K562 treated with DMSO at 1 percent for 12 hours (cell line): ENCODE measurements around the gene SLC31A1. TPM values are rescaled to one million over a fixed set of nuclear protein-coding genes. Genes with fewer than 3 reads are reported as not detected.

ENCODE experiments used
- total RNA-seq: library from RNA; unstranded; fragments of 300-600 nt; gene quantifications from 2 replicates; pipeline ENCODE4 v1.2.3, GENCODE V29; 2022; ENCODE audit not compliant: insufficient read depth

Gene SLC31A1
- total RNA-seq, result 18.8 and 55.7 TPM in 2 replicates

DNA sequence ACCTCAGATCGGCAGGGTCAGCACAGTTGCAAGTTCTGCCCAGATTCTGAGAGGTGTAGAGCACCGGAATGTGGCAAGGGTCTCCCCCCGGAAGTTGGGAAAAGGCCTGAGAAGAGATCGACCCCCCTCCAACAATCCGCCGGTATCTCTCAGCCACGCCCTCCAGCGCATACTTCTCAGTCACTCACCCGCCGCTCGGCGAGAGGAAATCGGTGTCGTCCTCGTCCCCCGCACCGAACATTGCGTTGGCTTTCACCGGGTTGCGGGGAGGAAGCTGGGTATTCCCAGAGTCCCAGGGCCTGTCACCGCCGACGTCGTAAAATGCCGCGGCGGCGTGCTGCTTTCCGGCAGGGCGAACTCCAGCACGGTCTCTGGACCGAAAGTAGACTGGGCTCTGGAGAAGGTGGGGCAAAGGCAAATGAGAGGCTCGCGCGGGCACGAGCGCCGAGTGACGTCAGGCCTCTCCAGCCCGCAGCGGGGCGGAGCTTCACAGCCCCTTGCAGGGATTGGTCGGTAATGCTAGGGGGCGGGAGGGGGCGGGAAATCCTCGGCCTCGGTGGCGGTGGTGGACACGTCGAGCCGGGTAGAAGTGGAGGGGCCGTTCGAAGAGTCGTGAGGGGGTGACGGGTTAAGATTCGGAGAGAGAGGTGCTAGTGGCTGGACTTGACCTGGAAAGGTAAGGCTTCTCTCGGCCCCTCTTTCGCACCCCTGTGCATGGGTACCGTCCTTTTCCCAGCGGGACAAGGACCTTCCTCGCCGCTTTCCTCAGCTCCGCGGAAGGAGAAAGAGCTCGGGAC is at the start of gene SLC31A1, which contains the start of gene FKBP15:
Gene SLC31A1 (plus strand): TSS at position 542 of the 797 bp plus-strand sequence. CDS start 34,605 bp downstream, outside the sequence.
Gene FKBP15 (minus strand): TSS at position 275 of the 797 bp plus-strand sequence. CDS start 34 bp downstream, at position 241.

DNA sequence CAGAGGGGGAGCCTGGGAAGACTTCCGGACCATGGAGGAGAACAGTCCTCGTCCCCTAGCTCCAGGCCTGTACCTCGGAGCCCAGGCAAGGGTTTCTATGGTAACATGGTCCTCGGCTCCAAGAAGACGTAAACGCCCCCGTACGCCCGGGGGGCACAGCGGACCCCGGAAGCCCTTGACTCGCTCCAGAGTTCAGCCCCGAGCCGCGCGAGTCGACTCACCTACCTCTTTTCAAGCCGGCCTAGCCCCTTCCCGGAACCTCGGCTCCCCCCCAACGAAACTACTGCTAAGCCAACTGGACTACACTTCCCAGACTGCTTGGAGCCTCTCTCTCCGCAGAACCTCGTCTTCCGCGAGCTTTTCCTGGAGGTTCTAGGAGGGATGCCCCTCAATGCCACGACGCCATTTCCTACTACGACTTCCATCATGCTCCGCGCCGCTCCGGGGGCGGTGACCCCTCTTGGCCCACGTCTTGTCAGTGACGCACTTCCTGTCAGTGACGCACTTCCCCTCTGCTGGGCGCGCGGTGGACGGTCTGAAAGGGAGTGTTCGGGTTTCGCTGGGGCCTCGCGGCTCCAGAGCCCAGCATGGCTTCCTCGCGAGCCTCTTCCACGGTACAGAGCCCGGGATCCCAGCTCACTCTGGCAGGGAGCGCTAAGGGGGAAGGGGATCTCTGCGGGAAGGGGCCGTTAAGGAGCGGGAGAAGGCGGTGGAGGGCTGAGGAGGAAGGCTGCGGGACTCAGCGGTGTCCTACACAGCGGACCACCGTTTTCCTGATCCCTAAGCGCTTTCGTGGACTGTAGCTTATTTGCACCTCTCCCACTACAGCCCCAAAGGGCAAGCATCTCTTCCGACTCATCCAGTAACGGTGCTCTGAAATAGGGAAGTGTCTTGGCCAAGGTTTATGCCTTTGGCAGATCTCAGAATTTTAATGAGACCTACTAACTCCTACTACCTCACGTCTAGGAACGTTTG is 54.1 kb downstream of the SLC31A1 start, which contains the start of the genes CDC26 and PRPF4:
Gene CDC26 (minus strand): TSS at position 416 of the 975 bp plus-strand sequence. CDS start 3,065 bp downstream, outside the sequence.
Gene PRPF4 (plus strand): TSS at position 502 of the 975 bp plus-strand sequence. CDS start 86 bp downstream, at position 588.

GRCh38 chr9:113302792-113303418 is 81.6 kb downstream of the SLC31A1 start, which contains the start of gene RNF183:
Gene RNF183, minus strand, starts transcription at chr9:113303376. Its CDS starts 5,192 bp downstream, at chr9:113298184.

Other genes with a start within 250 kb of the SLC31A1 start
- gene ZNF883, start 209.4 kb upstream of the SLC31A1 start, total RNA-seq, result 0.97 and 1.4 TPM in 2 replicates
- gene ZFP37, start 164.8 kb upstream of the SLC31A1 start, total RNA-seq, result 0.40 and 0.67 TPM in 2 replicates
- gene SLC31A2, start 70.5 kb upstream of the SLC31A1 start, total RNA-seq, result 1.9 and 3.5 TPM in 2 replicates
- 5.7 and 17.8 TPM in 2 replicates for gene FKBP15, start 267 bp upstream of the SLC31A1 start, total RNA-seq
- 29.7 and 31.8 TPM in 2 replicates for gene CDC26, start 54.0 kb downstream of the SLC31A1 start, total RNA-seq
- gene PRPF4, start 54.1 kb downstream of the SLC31A1 start, total RNA-seq, result 14.3 and 29.1 TPM in 2 replicates
- gene RNF183, start 81.8 kb downstream of the SLC31A1 start, total RNA-seq, result 0.53 TPM in 1 of 2 replicates, not detected in the other
- gene WDR31, start 118.7 kb downstream of the SLC31A1 start, total RNA-seq, result 1.4 and 5.8 TPM in 2 replicates
- gene BSPRY, start 128.0 kb downstream of the SLC31A1 start, total RNA-seq, result 0.97 and 1.1 TPM in 2 replicates
- gene HDHD3, start 155.4 kb downstream of the SLC31A1 start, total RNA-seq, result 43.8 and 46.9 TPM in 2 replicates
- 24.0 and 59.9 TPM in 2 replicates for gene ALAD, start 179.7 kb downstream of the SLC31A1 start, total RNA-seq
- 51.2 and 78.7 TPM in 2 replicates for gene POLE3, start 189.1 kb downstream of the SLC31A1 start, total RNA-seq
- 0.41 TPM in 1 of 2 replicates, not detected in the other for gene C9orf43, start 189.2 kb downstream of the SLC31A1 start, total RNA-seq
- 5.6 and 8.1 TPM in 2 replicates for gene RGS3, start 242.2 kb downstream of the SLC31A1 start, total RNA-seq